Left hindlimb (tissue), 1 donor: ENCODE measurements around the gene SDHD.
A peak's percentile ranks its signal among the peaks of the same experiment; 100 is the strongest.
"Not testable (repeated sequence)": the region's sequence is repeated elsewhere in the genome, so short reads cannot be mapped to it uniquely, and the experiment has no call there.

Experiments used
- DNase-seq: peaks from one replicate; pipeline ENCODE4 v3.0.0-alpha.2; 2018

Gene SDHD

GRCh38 chr11:112086422-112087191 is at the start of gene SDHD, which contains the start of gene TIMM8B:
Gene SDHD, plus strand, starts transcription at chr11:112086873. Its CDS starts 35 bp downstream, at chr11:112086908.
Gene TIMM8B, minus strand, starts transcription at chr11:112086756. Its CDS starts 33 bp downstream, at chr11:112086723.
- peak; percentile 97 for DNase-seq

DNA sequence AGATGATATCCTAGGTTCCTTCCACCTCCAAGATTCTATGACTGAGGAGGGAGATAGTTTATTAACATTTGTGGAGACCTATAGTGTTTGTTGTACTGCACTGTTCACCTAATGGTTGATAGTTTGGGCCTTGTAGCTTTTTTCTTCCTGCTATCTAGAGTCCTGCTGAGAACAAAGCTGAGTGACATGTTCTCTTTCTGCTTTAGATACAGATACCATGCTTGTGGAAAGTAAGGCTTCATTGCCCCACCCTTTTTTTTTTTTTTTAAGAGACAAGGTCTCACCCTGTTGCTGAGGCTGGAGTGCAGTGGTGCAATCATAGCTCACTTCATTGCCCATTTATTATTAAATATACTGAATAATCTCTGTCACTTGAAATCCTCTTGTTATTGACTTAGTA is 49.1 kb upstream of the SDHD start:
- DNase-seq = no peak

- DNase-seq = no peak
Measured at GRCh38 chr11:112042161-112042960, 44.3 kb upstream of the SDHD start.

- no peak for DNase-seq
Measured at GRCh38 chr11:112042961-112043304, 43.7 kb upstream of the SDHD start.

DNA sequence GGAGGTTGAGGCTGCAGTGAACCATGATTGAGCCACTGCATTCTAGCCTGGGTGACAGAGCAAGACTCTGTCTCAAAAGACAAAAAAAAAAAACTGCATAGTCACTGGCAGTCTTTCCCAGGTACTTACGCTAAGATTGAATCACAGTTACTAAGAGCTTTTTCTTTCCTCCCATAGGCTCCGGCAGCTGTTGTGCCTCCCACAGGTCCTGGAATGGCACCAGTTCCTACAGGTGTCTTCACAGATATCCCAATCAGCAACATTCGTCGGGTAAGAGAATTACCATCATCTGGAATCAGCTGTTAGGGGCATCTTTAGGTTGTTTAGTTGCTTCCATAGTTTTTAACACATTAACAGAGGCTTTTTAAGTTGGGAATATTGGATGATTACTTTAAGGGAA is 41.7 kb upstream of the SDHD start:
- no peak for DNase-seq

GRCh38 chr11:112046647-112047046 is 40.0 kb upstream of the SDHD start:
- not testable (repeated sequence) for DNase-seq

GRCh38 chr11:112048256-112048655 is 38.4 kb upstream of the SDHD start:
- not testable (repeated sequence) for DNase-seq

DNA sequence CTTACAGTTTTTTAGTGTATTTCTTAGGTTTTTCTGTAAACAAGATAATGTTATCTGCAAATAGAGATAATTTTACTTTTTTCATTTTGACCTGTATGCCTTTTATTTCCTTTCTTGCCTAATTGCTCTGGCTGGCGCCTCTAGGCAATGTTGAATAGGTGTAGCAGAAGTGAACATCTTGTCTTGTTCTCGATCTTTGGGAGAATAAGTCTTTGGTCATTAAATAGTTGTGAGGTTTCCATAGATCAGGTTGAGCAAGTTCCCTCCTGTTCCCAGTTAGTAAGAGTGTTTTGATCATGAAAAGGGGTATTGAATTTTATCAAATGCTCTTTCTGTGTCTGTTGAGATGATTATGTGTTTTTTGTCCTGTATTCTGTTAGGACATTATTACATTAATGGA is 36.9 kb upstream of the SDHD start:
- no peak for DNase-seq

- DNase-seq = no peak
Measured at GRCh38 chr11:112050721-112051120, 36.0 kb upstream of the SDHD start.

DNA sequence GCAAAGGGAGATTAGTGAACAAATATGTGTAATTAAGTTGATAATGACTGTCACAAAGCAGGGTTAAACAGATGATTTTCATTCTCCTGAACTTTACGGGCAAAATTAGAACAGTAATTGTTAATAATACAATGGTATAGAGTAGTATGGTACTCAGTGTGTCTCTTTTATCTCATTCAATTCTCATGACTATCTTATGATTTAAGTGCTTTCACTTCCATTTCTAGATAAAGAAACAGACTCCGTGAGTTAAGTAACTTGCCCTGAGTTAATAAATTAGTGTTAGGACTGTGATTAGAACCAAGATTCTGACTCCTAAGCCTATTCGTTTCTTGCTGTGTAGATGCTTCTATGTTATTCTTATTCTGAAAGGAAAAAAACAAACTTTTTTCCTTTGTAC is 34.9 kb upstream of the SDHD start:
- no peak for DNase-seq

GRCh38 chr11:112057170-112057569 is 29.5 kb upstream of the SDHD start:
- DNase-seq = no peak

DNA sequence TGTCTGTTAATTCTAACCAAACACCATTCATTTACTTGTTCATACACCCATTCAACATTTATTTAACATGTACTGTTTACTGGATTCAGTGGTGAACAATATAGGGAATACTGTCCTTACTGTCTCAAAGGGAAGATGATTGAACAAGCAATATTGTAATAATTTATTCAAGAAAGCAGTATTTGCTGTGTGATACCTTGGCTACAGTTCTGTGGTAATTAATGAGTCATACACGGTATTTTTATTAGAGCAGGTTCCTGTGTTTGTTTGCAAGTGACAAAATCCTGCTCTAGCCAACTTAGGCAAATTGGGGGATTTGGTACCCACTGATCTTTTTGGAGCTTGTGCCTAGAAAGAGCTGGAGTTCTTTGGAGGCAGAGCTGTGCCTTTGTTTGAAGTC is 28.6 kb upstream of the SDHD start:
- DNase-seq = no peak

DNA sequence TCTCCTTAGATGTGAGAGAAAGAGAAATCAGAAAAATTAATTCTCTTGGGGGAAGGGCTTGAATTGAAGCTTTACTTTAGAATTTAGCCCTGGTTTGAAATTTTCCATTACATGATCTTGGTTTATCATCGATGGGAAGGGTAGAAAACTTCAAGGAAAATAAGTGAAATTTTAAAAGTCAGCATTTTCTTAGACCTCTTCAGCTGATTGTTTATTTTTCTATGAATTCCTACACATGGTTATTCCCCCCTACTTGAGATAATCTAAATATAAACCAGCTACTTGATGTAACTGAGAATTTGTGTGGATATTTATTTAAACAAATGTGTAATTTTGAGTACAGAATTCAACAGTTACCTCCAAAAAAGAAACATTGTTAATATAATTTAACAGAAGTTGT is 23.8 kb upstream of the SDHD start:
- DNase-seq = no peak

GRCh38 chr11:112073941-112074811 is 12.5 kb upstream of the SDHD start, which contains the start of the genes NKAPD1 and PIH1D2:
Gene NKAPD1, plus strand, starts transcription at chr11:112074299. Its CDS starts 1,276 bp downstream, at chr11:112075575.
Gene PIH1D2, minus strand, starts transcription at chr11:112074017. Its CDS starts 843 bp downstream, at chr11:112073174.
- DNase-seq = peak; percentile 87

GRCh38 chr11:112082729-112083128 is 3.9 kb upstream of the SDHD start:
- no peak for DNase-seq

DNA sequence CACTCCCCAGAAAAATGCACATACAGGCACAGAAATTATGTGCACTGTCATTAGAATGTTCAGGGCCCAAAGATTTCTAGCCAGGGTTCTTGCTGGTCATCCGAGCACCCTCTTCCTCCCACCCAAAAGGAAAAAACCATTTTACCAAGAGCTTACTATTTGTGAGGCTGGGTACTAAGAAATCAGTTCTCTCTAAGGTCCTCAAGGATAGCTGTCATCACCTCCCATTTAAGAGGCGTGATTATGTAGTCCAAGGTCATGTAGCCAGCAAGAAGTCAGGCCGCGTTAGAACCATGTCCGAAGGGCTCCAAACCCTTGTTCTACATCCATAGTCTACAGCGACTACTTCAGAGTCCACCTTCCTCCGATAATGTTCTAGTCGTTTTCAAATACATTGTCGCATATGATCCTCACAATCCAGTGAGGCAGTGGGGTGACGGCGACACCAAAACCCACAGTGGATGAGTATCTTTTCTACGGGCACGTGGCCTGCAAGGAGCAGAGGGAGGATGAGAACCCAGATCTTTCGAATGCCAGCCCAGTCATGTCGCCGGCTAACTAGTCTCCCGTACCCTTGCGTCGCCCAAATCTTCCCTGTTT is 751 bp upstream of the SDHD start:
- DNase-seq = no peak

DNA sequence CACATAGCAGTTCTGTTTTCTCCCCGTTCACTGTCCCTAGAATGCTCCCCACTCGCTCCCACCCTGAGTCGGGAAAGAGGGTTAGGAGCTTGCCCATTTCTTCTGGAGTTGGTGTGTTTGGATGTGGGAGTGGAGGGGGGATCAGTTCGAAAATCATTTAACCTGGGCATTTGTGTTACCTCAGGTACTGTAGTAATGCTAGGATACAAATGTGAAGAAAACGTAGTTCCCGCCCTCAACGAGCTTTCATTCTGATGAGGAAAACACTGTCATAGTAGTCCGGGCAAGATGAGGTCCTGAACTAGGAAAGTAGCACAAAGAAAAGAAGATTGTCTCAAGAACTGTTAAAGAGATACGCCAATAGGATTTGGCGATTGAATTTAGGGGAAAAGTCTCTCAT is 539 bp downstream of the SDHD start:
- DNase-seq = no peak

GRCh38 chr11:112095302-112095701 is 8.6 kb downstream of the SDHD start:
- DNase-seq = not testable (repeated sequence)

- no peak for DNase-seq
Measured at GRCh38 chr11:112096194-112096593, 9.5 kb downstream of the SDHD start.

GRCh38 chr11:112097734-112098528 is 11.3 kb downstream of the SDHD start:
- no peak for DNase-seq

- DNase-seq = no peak
Measured at GRCh38 chr11:112100462-112100861, 13.8 kb downstream of the SDHD start.

GRCh38 chr11:112103446-112103845 is 16.8 kb downstream of the SDHD start:
- DNase-seq = no peak
